GM12878 (cell line): ENCODE results near the gene CTDNEP1. TPM values are rescaled to one million over a fixed set of nuclear protein-coding genes. Genes with fewer than 3 reads are reported as not detected.

Source experiments
- ASH2L ChIP-seq: fragments of 300-600, 200-600 bp; sonication (generic); IDR thresholded peaks from 2 replicates; pipeline ENCODE4 v1.6.1; 2017; ENCODE audit warnings: low read depth, mild to moderate bottlenecking, borderline replicate concordance
- ATF7 ChIP-seq: fragments of 450-650 bp; IDR thresholded peaks from 2 replicates; pipeline ENCODE4 v1.6.1; 2016; ENCODE audit warnings: low read depth, mild to moderate bottlenecking
- DPF2 ChIP-seq: fragments of 450-650 bp; IDR thresholded peaks from 2 replicates; pipeline ENCODE4 v1.6.1; 2017; ENCODE audit warnings: mild to moderate bottlenecking
- FOXK2 ChIP-seq: fragments of 450-650 bp; IDR thresholded peaks from 2 replicates; pipeline ENCODE4 v1.6.1; 2017; ENCODE audit warnings: mild to moderate bottlenecking, moderate library complexity
- GATAD2B ChIP-seq: fragments of 450-650 bp; conservative IDR thresholded peaks from 2 replicates; pipeline ENCODE4 v1.6.1; 2017; ENCODE audit warnings: low read depth, mild to moderate bottlenecking, moderate library complexity
- KAT2A ChIP-seq: conservative IDR thresholded peaks from 2 replicates; pipeline ENCODE4 v1.6.1; 2011; ENCODE audit warnings: low read depth, low read length; ENCODE audit not compliant: control insufficient read depth
- MTA3 ChIP-seq: IDR thresholded peaks from 2 replicates; pipeline ENCODE4 v1.6.1; 2012; ENCODE audit warnings: low read length, inconsistent platforms, borderline replicate concordance
- MYB ChIP-seq: fragments of 150-350 bp; IDR thresholded peaks from 2 replicates; pipeline ENCODE4 v1.6.1; 2014; ENCODE audit warnings: mild to moderate bottlenecking, low read depth, low read length, borderline replicate concordance
- NFXL1 ChIP-seq: fragments of 450-650 bp; IDR thresholded peaks from 2 replicates; pipeline ENCODE4 v1.6.1; 2017; ENCODE audit warnings: antibody characterized with exemption, mild to moderate bottlenecking, borderline replicate concordance
- NFYB ChIP-seq: IDR thresholded peaks from 2 replicates; pipeline ENCODE4 v1.6.1; 2011; ENCODE audit warnings: low read depth, mild to moderate bottlenecking, low read length, improper control_type of control experiment, moderate library complexity; ENCODE audit not compliant: insufficient read depth
- POLR2AphosphoS2 ChIP-seq: IDR thresholded peaks from 2 replicates; pipeline ENCODE4 v1.6.1; 2011; ENCODE audit warnings: low read depth, mild to moderate bottlenecking, low read length, improper control_type of control experiment, moderate library complexity
- RUNX3 ChIP-seq: IDR thresholded peaks from 2 replicates; pipeline ENCODE4 v1.6.1; 2012; ENCODE audit warnings: low read length, inconsistent platforms
- SMAD5 ChIP-seq: IDR thresholded peaks from 2 replicates; pipeline ENCODE4 v1.6.1; 2016; ENCODE audit warnings: antibody characterized with exemption, low read depth
- SMARCA5 ChIP-seq: fragments of 450-650 bp; IDR thresholded peaks from 2 replicates; pipeline ENCODE4 v1.6.1; 2017; ENCODE audit warnings: mild to moderate bottlenecking
- SREBF2 ChIP-seq: IDR thresholded peaks from 2 replicates; pipeline ENCODE4 v1.6.1; 2012; ENCODE audit warnings: mild to moderate bottlenecking, low read length
- STAT1 ChIP-seq: fragments of 450-650 bp; conservative IDR thresholded peaks from 2 replicates; pipeline ENCODE4 v1.6.1; 2014; ENCODE audit warnings: antibody characterized with exemption, mild to moderate bottlenecking
- TAF1 ChIP-seq: IDR thresholded peaks from 2 replicates; pipeline ENCODE4 v1.6.1; 2011; ENCODE audit warnings: mild to moderate bottlenecking, low read depth, low read length, borderline replicate concordance
- YBX1 ChIP-seq: fragments of 450-650 bp; IDR thresholded peaks from 2 replicates; pipeline ENCODE4 v1.6.1; 2016; ENCODE audit warnings: antibody characterized with exemption
- ZBTB4 ChIP-seq: fragments of 450-650 bp; formaldehyde crosslinking; IDR thresholded peaks from 2 replicates; pipeline ENCODE4 v1.4.0; 2022; ENCODE audit warnings: mild to moderate bottlenecking, moderate library complexity
- ZSCAN29 ChIP-seq: fragments of 450-650 bp; IDR thresholded peaks from 2 replicates; pipeline ENCODE4 v1.6.1; 2017; ENCODE audit warnings: mild to moderate bottlenecking, moderate library complexity
- ZZZ3 ChIP-seq: IDR thresholded peaks from 2 replicates; pipeline ENCODE4 v1.6.1; 2011; ENCODE audit warnings: low read depth; ENCODE audit not compliant: control insufficient read depth, insufficient read length
- polyA plus RNA-seq, 11 experiments: library from polyadenylated mRNA; depleted of rRNA in 4 of 11; unstranded in 6 of 11; stranded (reverse) in 5 of 11; fragments of >200 nt; fragmentation: Nextera tagmentation in 4 of 11; fragmentation: Illumina TruSeq in 1 of 11; extraction: Ambion mirVana in 4 of 11; extraction: Trizol in 1 of 11; gene quantifications; 1 replicate in 1 of 11; 2 replicates in 10 of 11; pipeline versions ENCODE4 v1.2.1 to v1.2.3, GENCODE V29; 2011 to 2016; ENCODE audit warnings: inconsistent platforms in 2 of 11, missing spikeins in 2 of 11, low read depth in 1 of 11
- total RNA-seq, 4 experiments: library from RNA; depleted of rRNA in 3 of 4; stranded (reverse); fragments of >200 nt in 3 of 4; fragmentation: Illumina TruSeq in 1 of 4; extraction: Trizol in 1 of 4; gene quantifications; 2 replicates each; pipeline versions ENCODE4 v1.2.1 to v1.2.3, GENCODE V29; 2013 to 2021
- TF ChIP-seq, protein P1 (sequence below): fragments of 450-650 bp; IDR thresholded peaks from 2 replicates; pipeline ENCODE4 v1.6.1; 2014; ENCODE audit warnings: mild to moderate bottlenecking
- TF ChIP-seq, protein P2 (sequence below): fragments of 450-650 bp; IDR thresholded peaks from 2 replicates; pipeline ENCODE4 v1.6.1; 2018; ENCODE audit warnings: borderline replicate concordance, mild to moderate bottlenecking; ENCODE audit not compliant: partially characterized antibody

CTDNEP1 gene
- total and polyA plus RNA-seq, 10 of the 15 experiments (the other 5 are each of a cell fraction or from before 2014, with no cell fraction given), result 23.7 to 176 (median 30.3) TPM

DNA sequence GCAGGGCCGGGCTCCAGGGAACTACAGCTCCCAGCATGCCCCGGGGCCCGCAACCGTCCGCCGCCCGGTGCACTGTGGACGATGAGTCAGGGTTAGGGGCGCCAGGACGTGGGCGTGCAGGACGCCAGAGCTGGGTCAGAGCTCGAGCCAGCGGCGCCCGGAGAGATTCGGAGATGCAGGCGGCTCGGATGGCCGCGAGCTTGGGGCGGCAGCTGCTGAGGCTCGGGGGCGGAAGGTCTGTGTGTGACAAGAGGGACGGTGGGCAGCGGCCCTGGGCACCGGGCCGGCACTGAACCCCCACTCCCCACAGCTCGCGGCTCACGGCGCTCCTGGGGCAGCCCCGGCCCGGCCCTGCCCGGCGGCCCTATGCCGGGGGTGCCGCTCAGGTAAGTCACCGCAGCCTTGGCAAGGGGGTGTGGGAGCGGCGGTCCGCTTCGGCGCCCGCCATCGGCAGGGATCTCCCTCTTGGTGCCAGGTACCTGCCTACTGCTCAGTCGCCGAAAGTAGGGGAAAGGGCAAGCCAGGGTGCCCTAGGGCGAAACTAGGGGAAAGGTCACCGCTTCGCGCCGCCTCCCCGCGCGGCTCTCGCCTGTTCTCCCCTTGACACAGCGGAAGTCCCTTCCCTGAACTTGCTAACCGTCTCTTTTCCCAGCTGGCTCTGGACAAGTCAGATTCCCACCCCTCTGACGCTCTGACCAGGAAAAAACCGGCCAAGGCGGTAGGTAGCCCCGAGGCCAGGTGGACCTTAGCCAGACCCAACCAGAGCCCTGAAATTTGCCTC, 31.5 kb downstream of the CTDNEP1 start, which contains the start of the genes ACADVL and DLG4 (continued):
- TF ChIP-seq, protein P1, sequence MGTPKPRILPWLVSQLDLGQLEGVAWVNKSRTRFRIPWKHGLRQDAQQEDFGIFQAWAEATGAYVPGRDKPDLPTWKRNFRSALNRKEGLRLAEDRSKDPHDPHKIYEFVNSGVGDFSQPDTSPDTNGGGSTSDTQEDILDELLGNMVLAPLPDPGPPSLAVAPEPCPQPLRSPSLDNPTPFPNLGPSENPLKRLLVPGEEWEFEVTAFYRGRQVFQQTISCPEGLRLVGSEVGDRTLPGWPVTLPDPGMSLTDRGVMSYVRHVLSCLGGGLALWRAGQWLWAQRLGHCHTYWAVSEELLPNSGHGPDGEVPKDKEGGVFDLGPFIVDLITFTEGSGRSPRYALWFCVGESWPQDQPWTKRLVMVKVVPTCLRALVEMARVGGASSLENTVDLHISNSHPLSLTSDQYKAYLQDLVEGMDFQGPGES, result no peak
- TF ChIP-seq MTA3 (0 out of 2 replicates have a peak, but pooled peaks have one; percentile 41), POLR2AphosphoS2 (no peak; the same call in 1 of the 2 replicates), MYB (peak; percentile 86), GATAD2B (peak; percentile 78; the same call in 1 of the 2 replicates), FOXK2 (no peak), ATF7 (0 out of 2 replicates have a peak, but pooled peaks have one; percentile 32), NFYB (no peak), ZZZ3 (no peak), SREBF2 (no peak), ASH2L (no peak), RUNX3 (no peak; the same call in 1 of the 2 replicates), NFXL1 (no peak), DPF2 (peak; percentile 82), ZBTB4 (CRISPR knock-in tag) (no peak), KAT2A (no peak), STAT1 (no peak), ZSCAN29 (no peak), YBX1 (no peak), TAF1 (peak; percentile 39; the same call in 1 of the 2 replicates), SMAD5 (no peak), SMARCA5 (0 out of 2 replicates have a peak, but pooled peaks have one; percentile 4)
- TF ChIP-seq, protein P2, sequence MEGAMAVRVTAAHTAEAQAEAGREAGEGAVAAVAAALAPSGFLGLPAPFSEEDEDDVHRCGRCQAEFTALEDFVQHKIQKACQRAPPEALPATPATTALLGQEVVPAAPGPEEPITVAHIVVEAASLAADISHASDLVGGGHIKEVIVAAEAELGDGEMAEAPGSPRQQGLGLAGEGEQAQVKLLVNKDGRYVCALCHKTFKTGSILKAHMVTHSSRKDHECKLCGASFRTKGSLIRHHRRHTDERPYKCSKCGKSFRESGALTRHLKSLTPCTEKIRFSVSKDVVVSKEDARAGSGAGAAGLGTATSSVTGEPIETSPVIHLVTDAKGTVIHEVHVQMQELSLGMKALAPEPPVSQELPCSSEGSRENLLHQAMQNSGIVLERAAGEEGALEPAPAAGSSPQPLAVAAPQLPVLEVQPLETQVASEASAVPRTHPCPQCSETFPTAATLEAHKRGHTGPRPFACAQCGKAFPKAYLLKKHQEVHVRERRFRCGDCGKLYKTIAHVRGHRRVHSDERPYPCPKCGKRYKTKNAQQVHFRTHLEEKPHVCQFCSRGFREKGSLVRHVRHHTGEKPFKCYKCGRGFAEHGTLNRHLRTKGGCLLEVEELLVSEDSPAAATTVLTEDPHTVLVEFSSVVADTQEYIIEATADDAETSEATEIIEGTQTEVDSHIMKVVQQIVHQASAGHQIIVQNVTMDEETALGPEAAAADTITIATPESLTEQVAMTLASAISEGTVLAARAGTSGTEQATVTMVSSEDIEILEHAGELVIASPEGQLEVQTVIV, result no peak
